Activated naive CD4-positive, alpha-beta T cell treated with anti-CD3 and anti-CD28 coated beads, Interleukin-2, amount 50 U/mL, for 24 hours (primary cell): ENCODE data around the gene BPIFB3.

Experiments used
- H3K27ac Mint-ChIP-seq: one replicate; pipeline ENCODE4 v1.8.0; 2021; ENCODE audit warnings: mild to moderate bottlenecking, mixed read lengths
- H3K27me3 Mint-ChIP-seq: one replicate; pipeline ENCODE4 v1.8.0; 2021; ENCODE audit warnings: mixed read lengths
- H3K36me3 Mint-ChIP-seq: one replicate; pipeline ENCODE4 v1.8.0; 2021; ENCODE audit warnings: mixed read lengths
- H3K4me1 Mint-ChIP-seq: one replicate; pipeline ENCODE4 v1.8.0; 2021; ENCODE audit warnings: mixed read lengths
- H3K4me3 Mint-ChIP-seq: one replicate; pipeline ENCODE4 v1.8.0; 2021; ENCODE audit warnings: mild to moderate bottlenecking, mixed read lengths
- H3K9me3 Mint-ChIP-seq: one replicate; pipeline ENCODE4 v1.8.0; 2021; ENCODE audit warnings: mixed read lengths

Gene BPIFB3

DNA sequence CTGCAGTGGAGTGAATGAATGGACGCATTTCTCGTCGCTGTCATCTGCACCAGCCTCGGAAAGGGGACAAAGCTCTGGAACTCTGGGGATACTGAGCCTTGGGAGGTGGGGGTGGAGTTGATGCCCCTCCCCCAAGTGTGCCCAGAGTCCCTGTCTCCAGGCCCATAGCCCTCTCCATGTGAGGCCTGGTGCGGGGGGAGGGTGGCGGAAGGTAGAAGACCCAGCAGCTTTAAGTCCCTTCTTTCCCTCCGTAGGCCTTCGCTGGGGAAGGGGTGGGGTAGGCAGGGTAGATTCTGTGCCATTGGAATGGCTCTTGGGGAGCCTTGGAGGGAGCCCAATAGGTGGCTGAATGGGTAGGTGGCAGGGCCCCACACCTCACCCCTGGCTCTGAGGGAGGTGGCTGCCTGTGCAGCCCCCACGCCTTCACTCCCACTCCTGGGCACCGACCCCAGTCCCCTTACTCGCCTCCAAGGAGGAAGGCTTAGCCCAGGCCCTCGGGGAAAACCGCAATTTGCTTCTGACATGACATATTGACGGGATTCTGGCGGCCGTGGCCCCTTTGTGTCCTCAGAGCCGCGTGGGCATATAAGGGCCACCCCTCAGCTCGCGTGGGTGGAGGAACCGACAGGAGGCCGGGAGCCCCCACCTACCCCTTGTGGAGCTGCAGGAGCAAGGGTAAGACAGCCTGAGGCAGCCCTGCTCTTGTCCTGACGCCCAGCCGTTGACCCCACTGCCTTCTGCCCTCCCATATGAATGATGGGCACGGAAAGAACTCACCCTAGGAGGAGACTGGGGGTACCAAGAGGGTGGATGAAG lies at the start of gene BPIFB3:
Gene BPIFB3 (plus strand): TSS at position 613 of the 816 bp plus-strand sequence. CDS start 1,533 bp downstream, outside the sequence.
- no peaks in the 10 kb centered on the region for H3K9me3 Mint-ChIP-seq
- H3K4me3 Mint-ChIP-seq: no peak within 1 kb of the TSS
- H3K27me3 Mint-ChIP-seq: no peaks in the 10 kb centered on the region
- no peaks in the 10 kb centered on the region for H3K4me1 Mint-ChIP-seq
- no peak within 1 kb of the TSS for H3K27ac Mint-ChIP-seq
- no peaks in the 10 kb centered on the region for H3K36me3 Mint-ChIP-seq

DNA sequence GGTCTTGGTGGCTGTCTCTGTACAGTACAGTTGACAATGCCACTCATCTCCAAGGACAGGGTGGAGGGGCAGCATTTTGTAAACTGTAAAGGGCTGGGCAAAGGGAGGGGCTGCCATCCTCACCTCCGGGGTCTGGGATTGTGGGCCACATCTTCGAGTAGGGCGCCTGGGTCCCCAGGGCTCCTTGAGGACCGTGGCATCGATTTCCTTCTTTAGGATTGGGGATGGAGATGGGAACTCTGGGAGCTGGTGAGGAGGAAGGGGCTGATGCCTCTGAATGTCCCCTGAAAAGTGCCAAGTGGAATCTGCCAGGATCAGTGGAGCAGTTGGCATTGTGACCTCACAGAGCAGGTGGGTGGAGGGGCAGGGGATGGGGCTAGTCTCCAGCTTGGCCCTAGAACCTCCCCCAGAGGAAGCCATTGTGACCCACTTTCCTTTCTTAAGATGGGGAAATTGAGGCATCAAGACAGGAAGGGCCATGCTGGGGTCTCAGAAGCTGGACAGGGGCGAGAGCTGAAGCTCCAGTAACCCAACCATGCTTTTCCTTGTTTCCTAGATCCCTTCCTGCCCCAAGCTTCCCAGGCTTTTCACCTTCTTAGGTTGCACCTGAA lies 49.5 kb upstream of the BPIFB3 start, which contains the start of gene SUN5:
Gene SUN5 (minus strand): TSS at position 293 of the 611 bp plus-strand sequence. CDS start 93 bp downstream, at position 200.
- Mint-ChIP-seq H3K9me3 (peaks cover 6% of the 10 kb centered on the region), H3K4me1 (peaks cover 34% of the 10 kb centered on the region), H3K27ac (peak within 1 kb of the TSS; percentile 15), H3K36me3 (no peaks in the 10 kb centered on the region), H3K4me3 (no peak within 1 kb of the TSS), H3K27me3 (no peaks in the 10 kb centered on the region)

DNA sequence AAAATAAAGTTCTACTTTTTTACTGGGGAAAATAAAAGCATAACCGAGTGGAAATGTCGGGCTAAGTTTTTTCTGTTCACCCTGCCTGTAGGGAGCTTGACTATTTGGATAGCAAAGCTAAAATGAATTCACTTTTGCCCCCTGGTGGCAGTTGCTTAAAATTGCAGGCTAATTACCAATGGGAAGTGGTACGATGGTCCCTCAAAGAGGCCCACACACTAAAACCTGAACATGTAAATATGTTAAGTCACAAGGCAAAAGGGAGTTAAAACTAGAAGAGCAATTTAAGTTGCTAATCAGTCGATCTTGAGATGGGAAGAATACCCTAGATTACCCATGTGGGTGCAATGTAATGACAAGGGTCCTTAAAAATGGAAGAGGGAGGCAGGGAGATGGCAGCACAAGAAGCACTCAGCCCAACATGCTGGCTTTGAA lies 48.6 kb upstream of the BPIFB3 start:
- Mint-ChIP-seq H3K36me3 (no peaks in the 10 kb centered on the region), H3K4me3 (no peak overlapping the region), H3K27ac (peak overlapping the region; percentile 36), H3K27me3 (no peaks in the 10 kb centered on the region), H3K4me1 (peaks cover 34% of the 10 kb centered on the region), H3K9me3 (peaks cover 6% of the 10 kb centered on the region)

GRCh38 chr20:33005908-33006775 lies 47.6 kb upstream of the BPIFB3 start:
- no peak overlapping the region for H3K27ac Mint-ChIP-seq

DNA sequence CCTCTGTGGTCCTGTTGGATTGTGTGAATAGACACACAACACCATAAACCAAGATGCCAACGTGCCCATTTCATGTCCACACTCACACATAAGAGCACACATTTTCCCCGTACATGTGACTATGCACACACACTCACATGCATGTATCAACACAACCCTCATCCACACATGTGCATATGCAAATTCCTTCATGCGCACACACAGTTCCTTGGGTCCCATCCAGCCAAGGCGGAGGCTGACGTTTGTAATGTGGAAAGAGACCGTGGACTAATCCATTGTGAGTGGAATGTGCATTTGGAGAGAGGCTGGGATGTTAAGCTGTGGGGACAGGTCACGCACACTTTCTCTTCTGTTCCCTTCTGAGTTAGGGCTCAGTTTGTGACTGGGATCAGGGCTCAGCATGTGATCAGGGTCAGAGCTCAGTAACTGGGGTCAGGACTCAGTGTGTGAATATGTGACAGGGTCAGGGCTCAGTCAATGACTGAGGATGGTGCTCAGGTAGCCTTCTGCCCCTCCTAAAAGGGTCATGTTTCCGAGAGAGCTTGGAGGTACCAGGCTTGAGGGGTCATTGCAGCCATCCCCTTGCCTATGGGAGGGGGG lies 46.8 kb upstream of the BPIFB3 start:
- Mint-ChIP-seq H3K4me1 (peaks cover 22% of the 10 kb centered on the region), H3K9me3 (peaks cover 6% of the 10 kb centered on the region), H3K27ac (no peak overlapping the region)

More at GRCh38 chr20:33005908-33006775, 47.6 kb upstream of the BPIFB3 start:
- H3K27me3 Mint-ChIP-seq: no peaks in the 10 kb centered on the region
- peaks cover 6% of the 10 kb centered on the region for H3K9me3 Mint-ChIP-seq
- no peak overlapping the region for H3K4me3 Mint-ChIP-seq
- H3K4me1 Mint-ChIP-seq: peaks cover 28% of the 10 kb centered on the region
- no peaks in the 10 kb centered on the region for H3K36me3 Mint-ChIP-seq

DNA sequence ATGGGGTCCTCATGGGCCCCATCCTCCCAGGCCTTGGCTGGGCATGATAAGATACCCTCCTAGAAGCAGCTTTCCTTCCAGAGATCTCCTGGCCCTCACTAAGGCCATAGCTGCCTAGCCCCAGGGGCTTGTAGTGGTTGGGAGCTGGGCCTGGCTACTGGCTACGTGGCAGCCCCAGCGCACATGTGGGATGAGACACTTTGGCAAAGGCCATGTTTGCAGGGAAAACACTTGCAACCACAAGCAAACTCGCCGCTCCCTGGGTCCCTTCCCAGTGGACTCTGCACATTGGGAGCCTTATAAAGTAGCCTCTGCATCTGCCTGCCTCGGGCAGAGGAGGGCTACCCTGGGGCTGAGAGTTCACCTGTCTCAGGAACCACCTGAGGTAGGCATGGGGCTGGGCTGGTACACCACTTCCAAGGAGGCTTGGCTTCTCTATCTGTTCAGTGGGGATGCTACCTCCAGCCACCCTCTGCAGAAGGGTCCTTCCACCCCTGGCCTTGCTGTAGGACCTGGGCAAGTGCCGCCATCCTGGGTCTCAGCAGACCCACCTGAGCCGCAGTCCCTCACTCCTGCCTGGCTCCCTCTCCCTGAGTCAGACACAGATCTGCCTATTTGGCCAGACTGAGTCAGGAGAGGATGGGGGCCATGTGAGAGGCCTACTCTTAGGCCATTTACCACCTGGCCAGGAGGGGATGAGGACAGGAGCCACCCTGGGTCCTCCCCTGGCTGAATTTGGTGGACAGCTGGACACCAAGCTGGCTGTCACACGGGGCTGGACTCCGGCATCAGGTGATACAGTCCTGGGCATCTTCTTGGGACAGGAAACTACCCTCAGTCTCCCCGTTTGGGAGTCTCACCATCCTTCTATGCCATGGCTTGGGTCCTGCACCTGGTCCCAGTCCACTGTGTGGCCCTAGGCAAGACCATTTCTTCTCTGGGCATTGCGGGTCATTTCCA lies 46.0 kb upstream of the BPIFB3 start, which contains the start of gene BPIFB2:
Gene BPIFB2 (plus strand): TSS at position 329 of the 960 bp plus-strand sequence. CDS start 871 bp downstream, outside the sequence.
- no peak within 1 kb of the TSS for H3K27ac Mint-ChIP-seq
- peaks cover 23% of the 10 kb centered on the region for H3K4me1 Mint-ChIP-seq
- H3K27me3 Mint-ChIP-seq: no peaks in the 10 kb centered on the region
- no peaks in the 10 kb centered on the region for H3K36me3 Mint-ChIP-seq
- peaks cover 6% of the 10 kb centered on the region for H3K9me3 Mint-ChIP-seq
- H3K4me3 Mint-ChIP-seq: no peak within 1 kb of the TSS

More for the DNA sequence above, 46.8 kb upstream of the BPIFB3 start:
- Mint-ChIP-seq H3K36me3 (no peaks in the 10 kb centered on the region), H3K27me3 (no peaks in the 10 kb centered on the region), H3K4me3 (no peak overlapping the region)

DNA sequence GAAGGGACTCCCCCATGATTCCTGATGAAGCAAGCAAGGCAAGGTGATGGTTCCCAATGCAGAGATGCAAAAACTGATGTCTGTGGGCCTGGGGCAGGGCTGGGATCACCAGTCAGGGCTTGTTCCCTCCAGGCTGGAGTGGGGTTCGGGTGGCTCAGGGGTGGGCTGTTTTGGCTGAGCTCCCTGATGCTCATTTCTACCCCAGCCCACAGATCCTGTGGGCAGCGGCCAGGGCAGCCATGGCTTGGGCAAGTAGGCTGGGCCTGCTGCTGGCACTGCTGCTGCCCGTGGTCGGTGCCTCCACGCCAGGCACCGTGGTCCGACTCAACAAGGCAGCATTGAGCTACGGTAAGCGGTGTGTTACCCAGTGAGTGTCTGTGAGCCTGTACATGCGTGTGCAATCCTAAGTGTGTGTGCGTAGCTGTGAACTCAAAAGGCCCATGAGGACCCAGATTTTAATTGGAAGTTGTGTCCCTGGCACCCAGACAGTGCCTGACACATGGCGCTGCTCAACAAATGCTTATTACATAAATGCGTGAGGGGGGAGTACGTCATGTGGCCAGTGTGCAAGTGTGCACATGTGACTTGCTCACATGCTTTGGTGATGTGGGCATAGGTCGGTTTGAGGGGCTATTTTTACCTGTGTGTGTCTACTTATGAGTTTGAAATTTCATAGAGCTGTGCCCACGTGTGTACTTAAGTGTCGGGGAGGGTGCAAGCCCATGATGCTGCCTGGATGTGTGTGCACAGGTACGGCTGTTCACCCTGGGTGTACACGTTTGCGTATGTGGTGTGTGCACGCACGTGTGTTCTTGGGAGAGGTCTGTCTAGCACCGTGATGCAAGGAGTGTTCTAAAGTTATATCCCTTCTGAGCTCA lies 45.1 kb upstream of the BPIFB3 start:
- Mint-ChIP-seq H3K27ac (no peak overlapping the region), H3K36me3 (no peaks in the 10 kb centered on the region), H3K9me3 (peaks cover 6% of the 10 kb centered on the region), H3K4me3 (no peak overlapping the region), H3K27me3 (no peaks in the 10 kb centered on the region), H3K4me1 (peaks cover 26% of the 10 kb centered on the region)

DNA sequence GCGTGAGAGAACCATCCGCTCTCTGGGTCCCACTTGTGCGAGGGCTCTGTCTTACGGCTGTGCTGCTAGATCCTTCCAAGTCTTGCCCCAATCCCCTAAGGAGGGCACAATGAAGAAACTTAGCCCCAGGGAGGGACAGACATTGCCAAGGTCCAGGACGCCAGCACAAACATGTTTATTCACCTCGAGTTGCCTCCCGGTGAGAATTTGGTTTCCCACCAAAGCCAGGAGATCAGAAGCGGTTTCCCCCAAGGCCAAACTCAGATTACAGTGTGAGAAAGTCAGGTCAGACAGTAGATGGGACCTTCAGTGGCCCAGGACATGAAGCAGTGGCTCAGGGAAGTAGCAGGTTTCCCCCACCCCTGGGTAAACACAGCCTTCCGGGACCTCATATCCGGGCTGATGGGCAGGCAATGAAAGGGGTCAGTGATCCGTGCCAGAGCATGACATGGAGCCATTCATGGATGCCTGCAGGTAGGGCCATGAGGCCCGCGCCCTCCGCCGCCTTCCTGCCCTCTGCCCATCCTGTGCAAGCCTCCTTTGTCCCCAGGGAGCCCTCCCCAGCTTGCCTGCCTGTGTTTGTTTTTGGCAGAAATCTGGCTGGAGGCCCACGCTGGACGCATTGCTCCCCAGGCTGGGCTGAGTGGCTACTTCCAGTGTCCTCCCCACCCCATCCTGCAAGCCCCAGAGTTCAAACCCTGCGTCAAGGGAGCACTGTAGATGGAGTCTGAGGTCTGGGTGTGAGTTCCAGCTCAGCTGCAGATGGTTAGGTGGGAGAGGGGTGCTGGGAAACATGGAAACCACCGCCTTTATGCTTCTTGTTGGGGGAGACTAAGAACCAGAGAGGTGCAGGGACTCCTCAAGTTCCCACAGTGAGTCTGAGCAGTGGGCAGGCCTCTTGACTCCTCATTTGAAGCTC lies 44.2 kb upstream of the BPIFB3 start:
- Mint-ChIP-seq H3K27me3 (no peaks in the 10 kb centered on the region), H3K4me3 (no peak overlapping the region), H3K9me3 (peaks cover 6% of the 10 kb centered on the region)

DNA sequence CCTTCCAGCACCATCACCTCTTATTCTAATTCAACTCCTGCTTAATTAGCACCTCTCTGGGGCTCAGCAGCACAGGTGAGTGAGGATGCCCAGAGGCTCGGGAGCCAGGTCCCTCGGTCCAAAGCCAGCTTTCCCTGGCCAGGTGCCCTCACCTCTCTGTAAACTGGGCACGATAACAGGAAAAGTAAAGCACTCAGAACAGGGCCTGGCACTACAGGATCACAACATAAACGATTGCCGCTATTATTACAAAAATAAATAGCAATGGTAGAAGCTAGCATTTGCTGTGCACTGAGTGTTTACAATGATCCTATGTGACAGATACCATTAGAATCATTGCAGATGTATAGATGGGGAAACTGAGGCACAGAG lies 43.6 kb upstream of the BPIFB3 start:
- peaks cover 13% of the 10 kb centered on the region for H3K4me1 Mint-ChIP-seq
- H3K4me3 Mint-ChIP-seq: no peak overlapping the region
- peaks cover 4% of the 10 kb centered on the region for H3K9me3 Mint-ChIP-seq
- no peaks in the 10 kb centered on the region for H3K36me3 Mint-ChIP-seq
- H3K27me3 Mint-ChIP-seq: no peaks in the 10 kb centered on the region
- no peak overlapping the region for H3K27ac Mint-ChIP-seq

More for the DNA sequence above, 44.2 kb upstream of the BPIFB3 start:
- Mint-ChIP-seq H3K4me1 (peaks cover 17% of the 10 kb centered on the region), H3K27ac (peak overlapping the region; percentile 30), H3K36me3 (no peaks in the 10 kb centered on the region)

GRCh38 chr20:33010674-33011449 lies 42.8 kb upstream of the BPIFB3 start:
- Mint-ChIP-seq H3K27ac (no peak overlapping the region), H3K36me3 (no peaks in the 10 kb centered on the region), H3K4me3 (no peak overlapping the region), H3K9me3 (no peaks in the 10 kb centered on the region), H3K27me3 (no peaks in the 10 kb centered on the region), H3K4me1 (peaks cover 13% of the 10 kb centered on the region)

DNA sequence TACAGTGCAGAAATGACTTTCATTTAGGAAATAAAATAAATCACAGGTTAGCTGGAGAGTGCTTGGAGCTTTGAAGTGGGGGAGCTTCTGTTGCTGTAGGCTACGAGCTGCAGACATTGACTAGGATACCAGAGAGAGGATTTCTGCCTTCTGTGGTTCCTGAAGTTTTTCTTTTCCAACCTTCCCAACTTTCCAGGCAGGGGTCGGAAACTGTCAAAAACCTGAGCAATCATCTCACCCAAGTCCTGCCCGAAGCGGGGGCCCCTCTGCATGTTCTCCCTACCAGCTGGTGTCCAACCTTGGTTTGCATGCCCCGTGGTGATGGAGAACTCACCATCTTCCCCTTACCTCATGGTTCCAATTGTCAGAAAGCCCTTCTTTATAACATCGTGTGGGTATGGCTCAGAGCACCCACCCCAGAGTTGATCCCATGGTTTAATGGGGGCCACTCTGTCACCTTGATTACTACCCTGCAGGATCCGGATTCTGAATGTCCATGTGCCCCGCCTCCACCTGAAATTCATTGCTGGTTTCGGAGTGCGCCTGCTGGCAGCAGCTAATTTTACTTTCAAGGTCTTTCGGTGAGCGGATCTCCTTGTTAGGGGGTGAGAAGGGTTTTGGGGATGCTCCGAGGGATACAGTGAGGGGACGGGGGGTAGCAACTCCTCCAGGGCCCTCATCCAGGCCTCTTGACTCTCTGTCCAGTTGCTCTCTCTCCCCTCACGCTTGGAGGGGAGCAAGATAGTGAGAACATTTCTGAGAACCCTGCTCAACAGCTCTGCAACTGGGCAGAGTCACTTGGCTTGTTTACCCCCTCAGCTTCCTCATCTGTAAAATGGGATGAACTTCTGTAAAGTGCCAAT lies 41.1 kb upstream of the BPIFB3 start:
- no peaks in the 10 kb centered on the region for H3K36me3 Mint-ChIP-seq
- H3K9me3 Mint-ChIP-seq: no peaks in the 10 kb centered on the region
- peaks cover 24% of the 10 kb centered on the region for H3K4me1 Mint-ChIP-seq
- H3K27me3 Mint-ChIP-seq: no peaks in the 10 kb centered on the region
- H3K27ac Mint-ChIP-seq: no peak overlapping the region
- no peak overlapping the region for H3K4me3 Mint-ChIP-seq
